HG02840 (cell line): ENCODE data around the gene MAGI1.
"Not testable (repeated sequence)": the region's sequence is repeated elsewhere in the genome, so short reads cannot be mapped to it uniquely, and the experiment has no call there.

Experiments
- ATAC-seq: cut with Tn5 transposase; IDR thresholded peaks from one replicate; pipeline ENCODE4 v1.9.1; 2021; ENCODE audit warnings: mild to moderate bottlenecking, moderate library complexity, moderate number of reproducible peaks; ENCODE audit not compliant: unreplicated experiment, low FRiP score

Gene MAGI1

DNA sequence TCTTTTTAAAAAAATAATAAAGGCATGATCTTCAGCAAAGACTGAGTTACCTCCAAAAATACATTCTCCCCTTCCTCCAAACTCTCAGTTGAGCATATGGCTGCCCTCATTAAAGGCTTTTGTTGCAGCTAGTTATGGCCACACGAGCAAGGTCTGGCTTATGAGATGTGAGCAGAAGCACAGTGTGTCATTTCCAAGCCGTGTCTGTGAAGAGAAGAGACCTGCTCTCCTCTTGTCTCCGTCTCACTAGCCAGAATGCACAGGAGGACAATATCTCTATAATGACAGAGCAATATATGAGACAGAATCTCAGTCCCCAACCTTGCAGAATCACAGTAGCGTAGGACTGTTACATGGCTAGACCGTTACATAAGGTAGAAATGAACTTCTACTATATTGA is 152.3 kb downstream of the MAGI1 start:
- no peak for ATAC-seq

DNA sequence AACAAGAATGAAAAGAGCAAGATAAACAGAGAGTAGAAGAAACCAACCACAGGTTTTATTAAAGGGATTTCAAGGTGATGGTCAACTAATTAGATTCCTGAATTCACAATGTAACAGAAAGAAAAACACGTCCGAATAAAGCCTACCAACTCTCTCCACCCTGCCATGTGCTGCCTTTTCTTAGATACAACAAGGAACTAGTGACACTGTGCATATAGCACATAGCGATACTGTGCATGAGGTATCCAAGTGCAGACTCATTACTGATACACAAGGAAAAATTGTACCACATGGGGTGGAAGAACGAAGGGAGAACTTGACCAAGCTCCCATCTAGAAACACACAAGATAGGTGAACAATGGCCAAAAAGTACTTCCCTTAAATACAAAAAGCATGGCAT is 154.6 kb downstream of the MAGI1 start:
- no peak for ATAC-seq

DNA sequence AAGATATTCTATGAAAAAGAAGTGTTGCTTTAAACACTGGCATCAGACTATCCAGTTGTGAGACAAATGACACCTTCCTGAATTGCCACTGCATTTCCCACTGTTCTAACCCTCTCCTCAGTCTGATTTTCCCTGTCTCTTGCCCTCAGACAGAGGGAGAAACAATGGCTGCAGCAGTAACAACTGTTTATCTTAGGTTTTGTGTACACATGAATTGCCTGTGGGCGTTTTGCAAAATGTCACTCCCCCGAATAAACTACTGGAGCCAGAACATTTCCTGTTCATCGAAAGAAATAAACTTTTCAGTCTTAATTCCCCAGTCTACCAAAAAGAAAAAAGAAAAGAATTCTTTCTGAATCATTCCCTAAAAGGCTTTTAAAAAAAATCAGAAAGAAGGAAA is 155.1 kb downstream of the MAGI1 start:
- no peak for ATAC-seq

DNA sequence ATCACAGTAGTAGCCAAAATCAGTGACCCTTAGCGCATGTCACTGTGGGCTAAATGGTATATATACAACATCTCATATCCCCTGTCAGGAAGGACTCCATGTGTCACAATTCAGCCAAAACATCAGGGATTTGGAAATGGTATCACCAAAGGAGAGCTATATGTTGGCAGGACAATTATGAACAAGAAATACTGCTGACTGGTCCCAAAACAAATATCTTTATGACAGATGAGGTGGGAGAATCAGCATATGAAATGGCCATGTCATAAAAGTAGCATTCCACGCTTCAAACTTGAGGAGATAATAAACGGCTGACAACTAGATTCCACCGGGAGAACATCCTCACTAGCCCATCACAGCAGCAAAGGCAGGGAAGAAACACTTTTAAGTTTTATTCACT is 158.4 kb downstream of the MAGI1 start:
- ATAC-seq = no peak

DNA sequence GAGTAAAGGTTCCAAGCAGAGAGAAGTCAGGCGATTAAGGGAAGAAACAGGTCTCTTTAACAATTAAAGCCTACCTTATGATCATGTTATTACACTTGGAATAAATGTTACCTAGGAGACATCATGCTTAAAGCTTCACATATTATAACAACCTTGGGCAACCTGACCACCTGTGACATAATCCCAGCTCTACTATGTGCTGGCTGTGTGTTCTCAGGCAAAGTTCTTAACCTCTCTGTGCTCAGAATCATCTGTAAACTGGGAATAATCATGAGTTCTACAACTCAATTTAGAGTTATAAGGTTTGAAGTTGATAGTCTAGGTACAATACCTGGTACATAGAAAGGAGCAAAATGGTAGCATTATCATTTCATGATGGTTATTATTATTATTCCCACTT is 159.3 kb downstream of the MAGI1 start:
- no peak for ATAC-seq

DNA sequence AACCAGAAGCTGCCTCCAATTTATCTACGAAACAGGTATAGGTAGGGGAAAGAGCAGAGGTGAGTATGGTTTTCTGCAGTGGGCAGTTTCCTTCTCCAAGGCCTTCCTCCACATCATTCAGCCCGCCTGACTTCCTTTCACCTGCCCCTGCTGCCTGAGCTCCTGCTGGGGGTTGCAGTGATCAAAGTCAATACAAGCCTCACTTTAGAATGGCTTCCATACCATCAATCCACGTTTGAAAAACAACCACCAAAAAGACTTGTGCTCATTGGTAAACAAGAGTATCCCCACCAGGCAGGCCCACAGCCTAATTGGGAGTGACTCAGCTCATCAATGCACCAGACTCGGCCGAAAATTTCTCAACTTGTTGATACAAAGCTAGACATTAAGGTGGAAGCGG is 159.9 kb downstream of the MAGI1 start:
- ATAC-seq = no peak

DNA sequence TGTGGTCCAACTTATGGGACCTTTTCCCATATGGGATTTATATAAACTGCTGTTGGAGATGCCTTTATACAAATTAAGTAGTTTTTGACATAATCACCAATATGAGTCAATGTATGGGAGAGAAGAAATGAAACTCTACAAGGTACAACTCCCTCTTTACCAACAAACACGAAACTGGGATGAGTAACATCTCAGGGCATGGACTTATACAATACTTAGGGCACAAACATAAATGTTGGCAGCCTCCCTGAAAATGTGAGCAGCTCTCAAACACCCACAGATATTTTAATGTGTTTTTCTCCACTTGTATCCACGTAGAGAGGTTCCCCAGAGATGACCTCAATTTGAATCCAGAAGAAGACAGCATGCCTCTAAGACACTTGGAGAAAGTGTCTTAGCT is 161.6 kb downstream of the MAGI1 start:
- ATAC-seq = no peak

DNA sequence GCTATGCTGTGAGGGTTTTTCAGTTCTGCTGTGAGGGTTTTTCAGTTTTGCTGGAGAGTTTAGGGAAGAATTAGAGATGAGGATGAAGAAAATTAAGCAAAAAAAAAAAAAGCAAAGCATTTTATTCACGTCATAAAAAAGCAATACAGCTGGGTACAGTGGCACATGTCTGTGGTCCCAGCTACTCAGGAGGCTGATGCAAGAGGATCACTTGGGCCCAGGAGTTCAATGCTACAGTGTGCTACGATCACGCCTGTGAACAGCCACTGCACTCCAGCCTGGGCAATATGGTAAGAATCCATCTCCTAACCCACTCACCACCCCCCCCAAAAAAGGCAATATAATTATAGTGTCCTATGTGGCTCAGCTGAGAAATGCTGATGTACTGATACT is 162.7 kb downstream of the MAGI1 start:
- ATAC-seq = no peak

DNA sequence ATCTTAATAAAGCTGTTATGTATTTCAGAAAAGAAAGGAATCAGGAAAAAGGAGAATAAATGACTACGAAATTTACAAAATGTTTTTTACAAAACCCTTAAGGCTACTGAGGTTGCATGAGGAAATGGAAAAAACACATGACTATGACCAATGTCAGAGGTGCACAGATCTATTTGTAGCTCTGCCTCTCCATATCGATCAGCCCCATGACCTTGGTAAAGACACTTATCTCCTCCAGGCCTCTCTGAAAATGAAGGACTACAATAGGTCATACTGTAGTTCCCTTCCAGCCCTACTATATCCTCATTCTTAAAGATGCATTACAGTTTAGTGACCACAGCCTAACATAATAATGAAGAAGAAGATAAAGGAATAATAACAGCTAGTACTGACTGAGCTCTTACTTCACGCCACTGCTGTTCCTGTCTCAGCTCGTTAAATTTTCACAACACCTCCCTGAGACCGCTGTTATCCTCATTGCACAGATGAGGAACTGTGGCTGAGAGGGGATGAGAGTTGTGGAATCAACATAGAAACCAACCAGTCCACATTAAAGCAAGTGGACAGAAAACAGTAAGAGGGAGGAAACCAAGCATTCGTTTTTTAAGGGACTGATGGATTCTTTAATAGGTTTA is 163.2 kb downstream of the MAGI1 start:
- ATAC-seq = no peak

DNA sequence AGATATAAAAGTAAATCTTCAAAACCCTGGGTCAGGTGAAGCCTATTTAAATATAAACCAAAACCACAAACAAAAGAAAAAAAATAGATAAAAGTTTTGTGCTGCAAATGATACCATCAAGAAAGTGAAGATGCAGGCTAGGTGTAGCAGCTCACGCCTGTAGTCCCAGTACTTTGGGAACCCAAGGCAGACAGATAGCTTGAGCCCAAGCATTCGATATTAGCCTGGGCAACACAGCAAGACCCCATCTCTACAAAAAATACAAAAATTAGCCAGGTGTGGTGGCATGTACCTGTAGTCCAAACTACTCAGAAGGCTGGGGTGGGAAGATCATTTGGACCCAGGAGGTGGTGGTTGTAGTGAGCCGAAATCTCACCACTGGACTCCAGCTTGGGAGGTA is 164.8 kb downstream of the MAGI1 start:
- no peak for ATAC-seq

DNA sequence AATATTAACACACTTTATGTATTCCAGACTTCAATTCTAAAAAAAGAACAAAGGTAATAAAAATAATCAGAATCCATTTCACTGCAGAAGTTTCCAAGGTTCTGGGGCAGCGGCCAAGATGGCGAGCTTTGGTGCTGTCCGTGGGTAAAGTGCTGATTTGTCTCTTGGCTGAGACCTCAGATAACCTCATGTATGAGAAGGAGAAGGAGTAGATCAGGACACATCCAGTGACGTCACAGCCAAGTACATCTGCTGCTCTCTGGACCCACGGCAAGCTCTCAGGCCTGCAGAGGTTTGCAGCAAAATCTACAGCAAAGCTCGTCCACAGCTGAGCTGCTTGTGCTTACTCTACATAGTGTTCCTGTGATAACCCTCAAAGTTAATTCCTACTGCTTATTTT is 165.7 kb downstream of the MAGI1 start:
- no peak for ATAC-seq

DNA sequence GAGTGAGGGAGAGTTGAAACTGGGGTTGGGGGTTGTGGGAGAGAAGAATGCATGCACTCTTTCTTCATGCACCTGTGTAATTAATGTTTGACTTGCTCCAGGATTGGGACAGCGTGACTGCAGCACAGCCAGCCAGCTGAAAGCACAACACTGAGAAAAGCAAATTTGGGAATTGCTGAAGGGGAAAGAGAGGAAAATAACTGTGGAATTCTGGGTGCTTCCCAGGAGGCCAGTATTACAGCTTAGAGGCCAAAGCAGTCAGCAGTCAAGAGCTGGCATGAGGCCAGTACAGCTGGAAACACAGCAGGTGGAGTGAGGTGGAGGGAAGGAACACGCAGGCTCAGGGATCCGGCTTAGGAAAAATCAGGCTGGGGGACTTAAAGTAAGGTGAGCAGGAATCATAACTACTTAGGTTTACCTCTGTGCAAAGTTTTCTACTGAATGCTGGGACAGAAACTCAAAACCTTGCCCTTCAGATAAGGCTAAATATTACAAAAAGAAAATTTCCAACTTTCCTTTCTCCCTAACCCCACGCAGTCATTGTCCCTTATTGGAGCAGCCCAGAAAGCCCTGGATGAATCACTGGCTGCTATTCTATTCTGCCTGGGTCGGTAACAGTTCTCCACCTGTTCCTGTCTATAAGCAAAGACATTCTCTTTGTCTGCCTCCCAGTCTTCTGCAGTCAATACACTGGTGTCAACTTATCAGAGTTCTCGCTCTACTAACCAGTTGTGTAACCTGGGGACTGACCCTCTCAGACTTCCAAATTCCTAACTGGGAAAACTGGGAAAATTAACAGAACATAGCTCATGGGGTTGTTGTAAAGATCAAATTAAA is 167.2 kb downstream of the MAGI1 start:
- ATAC-seq = no peak

DNA sequence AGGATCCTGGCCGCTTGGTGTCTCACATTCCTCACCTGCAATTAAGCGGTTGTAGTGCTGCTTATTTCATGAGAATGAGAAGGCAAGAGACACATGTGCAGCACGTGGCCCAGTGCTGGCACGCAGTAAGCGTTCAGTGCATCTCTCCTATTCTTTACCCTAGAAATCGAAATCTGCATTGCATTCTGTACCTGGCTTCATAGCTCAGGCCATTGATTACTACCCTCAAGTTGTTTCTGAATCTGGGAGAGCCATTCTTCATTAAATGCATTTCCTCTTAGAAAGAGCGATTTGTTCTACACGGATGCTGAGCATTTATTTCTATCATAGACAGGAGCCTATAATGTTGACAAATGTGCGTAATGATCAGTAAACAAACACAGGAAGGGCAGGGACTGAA is 168.9 kb downstream of the MAGI1 start:
- ATAC-seq = no peak

DNA sequence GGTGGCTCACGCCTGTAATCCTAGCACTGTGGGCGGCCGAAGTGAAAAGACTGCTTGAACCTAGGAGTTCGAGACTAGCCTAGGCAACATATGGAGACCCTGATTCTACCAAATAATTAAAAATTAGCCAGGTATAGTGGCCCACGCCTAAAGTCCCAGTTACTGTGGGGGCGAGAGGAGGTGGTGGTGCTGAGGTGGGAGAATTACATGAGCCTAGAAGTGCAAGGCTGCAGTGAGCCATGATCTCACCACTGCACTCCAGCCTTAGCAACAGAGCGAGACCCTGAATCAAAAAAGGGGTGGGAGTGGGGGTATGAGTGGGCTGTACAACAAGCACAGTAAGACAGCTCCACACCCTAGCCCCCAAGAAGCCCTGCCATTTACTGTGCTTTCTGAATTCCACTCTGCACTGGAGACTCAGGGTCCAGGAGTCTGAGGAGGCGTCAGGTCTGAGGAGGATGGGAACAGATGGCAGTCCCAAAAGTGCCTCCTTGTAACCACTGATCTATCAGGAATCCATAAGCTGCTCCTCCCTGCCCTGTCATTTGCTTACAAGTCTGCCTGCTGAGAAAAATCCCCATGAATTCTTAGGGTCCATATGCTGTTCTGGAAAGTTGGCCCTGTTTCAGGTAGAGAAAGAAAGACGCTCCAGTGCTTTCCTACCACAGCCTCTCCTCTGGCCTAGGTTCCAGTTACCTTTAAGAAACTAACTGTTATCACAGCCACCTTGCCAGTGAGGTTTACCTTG is 171.1 kb downstream of the MAGI1 start:
- ATAC-seq = no peak

DNA sequence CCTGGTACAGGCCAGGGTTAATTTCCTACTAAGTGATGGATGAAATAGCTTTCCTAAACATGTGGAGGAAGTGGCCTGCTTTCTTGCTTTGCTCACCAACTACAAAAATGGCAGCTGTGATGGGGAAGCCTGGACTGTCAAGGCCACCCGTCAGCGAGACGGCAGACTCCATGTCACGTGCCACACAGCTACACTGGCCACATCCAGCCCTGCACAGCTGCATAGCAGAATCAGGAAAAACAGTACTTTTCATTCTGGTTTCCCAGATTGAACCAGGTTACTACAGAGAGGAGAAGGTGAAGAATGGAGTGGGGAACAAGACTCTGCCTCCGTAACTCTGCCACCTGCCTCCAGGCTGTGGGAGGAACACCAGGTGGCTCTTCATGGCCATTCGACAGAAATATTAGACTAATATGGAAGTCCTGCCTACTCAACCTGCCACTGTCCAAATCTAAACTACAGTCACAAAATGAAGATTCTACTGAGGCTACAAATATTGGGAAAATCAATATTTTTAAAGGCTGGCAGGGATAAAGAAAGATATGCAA is 174.3 kb downstream of the MAGI1 start:
- ATAC-seq = no peak

DNA sequence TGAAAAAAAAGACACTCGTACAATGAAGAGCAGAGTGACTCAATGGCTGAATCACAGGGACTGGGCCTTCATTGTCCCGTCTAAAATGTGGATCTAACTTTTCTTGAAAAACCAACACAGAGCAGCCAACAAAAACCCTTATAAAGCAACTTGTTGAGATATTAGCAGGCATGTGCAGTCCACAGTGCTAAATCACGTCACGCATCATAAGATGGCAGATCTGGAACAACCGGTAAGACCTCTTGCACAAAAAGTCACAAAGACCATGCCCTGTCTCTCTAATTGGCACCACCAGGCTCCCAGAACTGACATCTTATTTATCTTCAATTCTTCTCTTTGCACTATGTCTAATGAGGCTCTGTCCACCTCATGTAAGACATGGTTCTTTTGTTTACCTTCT is 177.0 kb downstream of the MAGI1 start:
- ATAC-seq = no peak

DNA sequence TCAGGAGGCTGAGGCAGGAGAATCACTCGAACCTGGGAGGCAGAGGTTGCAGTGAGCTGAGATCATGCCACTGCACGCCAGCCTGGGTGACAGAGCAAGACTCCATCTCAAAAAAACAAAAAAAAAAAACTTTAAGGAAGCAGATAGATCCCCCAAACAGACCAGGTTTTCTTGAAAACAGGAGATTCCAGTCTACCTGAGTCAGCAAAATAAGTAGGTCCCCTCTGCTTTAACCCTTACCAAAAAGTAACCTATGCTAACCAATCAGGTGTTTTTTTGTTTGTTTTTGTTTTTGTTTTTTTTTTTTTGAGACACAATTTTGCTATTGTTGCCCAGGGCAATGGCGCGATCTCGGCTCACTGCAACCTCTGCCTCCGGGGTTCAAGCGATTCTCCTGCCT is 179.1 kb downstream of the MAGI1 start:
- not testable (repeated sequence) for ATAC-seq

DNA sequence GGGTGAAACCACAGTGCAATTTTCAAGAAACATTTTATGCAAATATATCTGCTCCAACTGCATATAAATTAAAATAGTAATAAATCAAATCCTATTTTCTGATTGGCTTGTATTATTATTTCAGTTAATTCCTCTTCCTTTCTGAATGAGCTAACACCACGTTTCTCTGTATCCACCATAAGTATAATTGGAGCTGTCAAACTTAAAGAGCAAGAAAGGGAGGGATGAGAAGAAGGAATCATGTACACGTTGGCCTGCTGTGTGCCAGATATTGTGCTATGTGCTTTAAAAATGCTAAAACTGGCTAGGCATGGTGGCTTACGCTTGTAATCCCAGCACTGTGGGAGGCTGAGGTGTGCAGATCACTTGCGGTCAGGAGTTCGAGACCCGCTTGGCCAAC is 180.0 kb downstream of the MAGI1 start:
- no peak for ATAC-seq

DNA sequence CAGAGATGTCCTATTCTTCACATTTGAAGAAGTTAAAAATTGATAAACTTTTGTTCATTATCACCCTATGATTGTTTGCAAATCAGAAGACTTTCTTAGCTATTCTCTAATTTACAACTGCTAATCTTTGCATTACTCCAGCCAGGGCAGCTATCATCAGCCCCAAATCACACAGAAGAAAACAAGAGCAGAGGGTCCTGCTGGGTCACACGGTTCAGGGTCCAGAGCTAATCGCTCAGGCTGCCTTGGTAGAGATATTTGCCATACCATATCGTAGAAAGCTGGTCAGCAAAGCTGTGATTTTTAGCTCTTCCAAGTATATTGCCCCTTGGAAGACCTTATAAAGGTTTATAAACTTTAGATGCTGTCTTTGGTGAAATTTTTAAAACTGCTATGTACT is 181.4 kb downstream of the MAGI1 start:
- ATAC-seq = no peak

DNA sequence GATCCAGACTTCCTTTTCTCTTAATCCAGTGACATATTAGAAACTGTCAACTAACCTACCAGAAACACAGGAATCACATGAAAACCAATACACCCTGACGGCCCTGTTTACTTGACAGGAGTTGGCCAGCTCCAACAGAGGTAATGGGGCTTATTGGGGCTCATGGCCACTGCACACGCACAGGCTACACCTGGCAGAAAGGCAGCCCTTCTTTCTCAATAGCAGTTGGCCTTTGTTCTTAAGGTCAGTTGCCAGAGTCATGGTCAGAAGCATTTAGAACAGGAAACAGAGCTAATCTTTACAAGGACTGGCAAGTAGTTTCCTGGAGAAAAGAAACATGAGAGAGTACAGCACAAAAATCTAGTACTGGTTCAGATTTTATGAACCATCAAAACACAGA is 181.8 kb downstream of the MAGI1 start:
- ATAC-seq = no peak

DNA sequence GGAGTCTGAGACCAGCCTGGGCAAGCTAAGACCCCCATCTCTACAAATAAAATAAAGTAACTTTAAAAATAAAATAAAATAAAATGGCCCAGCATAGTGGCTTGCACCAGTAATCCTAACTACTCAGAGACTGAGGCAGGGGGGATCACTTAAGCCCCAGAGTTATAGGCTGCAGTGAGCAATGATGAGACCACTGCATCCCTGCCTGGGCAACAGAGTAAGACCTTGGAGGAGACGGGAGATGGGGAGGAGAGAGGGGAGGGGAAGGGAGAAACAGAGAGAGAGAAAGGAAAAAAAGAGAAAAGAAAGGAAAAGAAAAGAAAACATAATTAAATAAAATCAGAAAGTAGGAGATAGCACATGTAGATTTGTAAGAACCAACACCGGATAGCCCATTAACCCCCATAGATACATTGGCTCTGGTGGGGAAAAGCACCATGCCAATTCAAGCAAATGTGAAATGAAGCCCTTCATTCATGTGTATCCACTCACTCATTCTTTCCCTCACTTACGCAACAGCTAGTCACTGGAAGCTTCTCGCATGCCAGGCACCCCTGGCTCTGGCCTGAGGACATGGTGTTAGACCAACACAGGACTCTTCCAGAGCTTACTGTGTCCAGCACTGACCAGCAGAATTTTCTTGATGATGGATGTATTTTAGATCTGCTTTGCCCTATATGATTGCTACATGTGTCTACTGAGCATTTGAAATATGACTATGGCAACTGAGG is 183.2 kb downstream of the MAGI1 start:
- no peak for ATAC-seq
